GM23338 (cell line): Measurements from ENCODE around the gene FAM20C. TPM values are rescaled to one million over a fixed set of nuclear protein-coding genes. Genes with fewer than 3 reads are reported as not detected.

Experiments
- ATAC-seq: fragments of 200-7000 bp; cut with Tn5 transposase; 3 replicates; pipeline ENCODE4 v1.9.1; 2020
- DNase-seq: peaks from one replicate; pipeline ENCODE4 v3.0.0-alpha.2; 2015; ENCODE audit warnings: low spot score
- H2AFZ ChIP-seq: fragments of 200-600 bp; sonication (generic); 2 replicates; pipeline ENCODE4 v1.8.0; 2016; ENCODE audit warnings: antibody characterized with exemption, mild to moderate bottlenecking, moderate library complexity
- H3F3A ChIP-seq: fragments of 200-600 bp; sonication (generic); replicated peaks from 2 replicates; pipeline ENCODE4 v1.8.0; 2017; ENCODE audit warnings: antibody characterized with exemption, mixed run types, low read depth
- H3K27ac ChIP-seq: fragments of 200-600 bp; sonication (generic); 2 replicates; pipeline ENCODE4 v1.6.1; 2016; ENCODE audit warnings: low read depth
- H3K27me3 ChIP-seq: fragments of 200-600 bp; sonication (generic); 2 replicates; pipeline ENCODE4 v1.8.0; 2016; ENCODE audit warnings: mild to moderate bottlenecking, mixed run types, moderate library complexity; ENCODE audit not compliant: insufficient read depth
- H3K36me3 ChIP-seq: fragments of 200-600 bp; sonication (generic); 2 replicates; pipeline ENCODE4 v1.8.0; 2016; ENCODE audit warnings: mild to moderate bottlenecking; ENCODE audit not compliant: insufficient read depth
- H3K4me1 ChIP-seq: fragments of 200-600 bp; sonication (generic); 2 replicates; pipeline ENCODE4 v1.8.0; 2016; ENCODE audit warnings: mild to moderate bottlenecking, moderate library complexity; ENCODE audit not compliant: insufficient read depth
- H3K4me2 ChIP-seq: fragments of 200-600 bp; sonication (generic); 2 replicates; pipeline ENCODE4 v1.7.1; 2017; ENCODE audit warnings: mixed run types
- H3K4me3 ChIP-seq: fragments of 200-600 bp; sonication (generic); 2 replicates; pipeline ENCODE4 v1.6.1; 2016; ENCODE audit warnings: mixed run types
- H3K79me2 ChIP-seq: fragments of 200-600 bp; sonication (generic); replicated peaks from 2 replicates; pipeline ENCODE4 v1.8.0; 2017; ENCODE audit warnings: mild to moderate bottlenecking; ENCODE audit not compliant: insufficient read depth
- H3K9me2 ChIP-seq: fragments of 200-600 bp; sonication (generic); 2 replicates; pipeline ENCODE4 v1.8.0; 2017; ENCODE audit not compliant: insufficient read depth
- H4K20me1 ChIP-seq: fragments of 200-600 bp; sonication (generic); replicated peaks from 2 replicates; pipeline ENCODE4 v1.8.0; 2017; ENCODE audit warnings: mild to moderate bottlenecking; ENCODE audit not compliant: insufficient read depth
- H3K27ac Mint-ChIP-seq: 2 replicates; pipeline ENCODE4 v1.8.0; 2020; ENCODE audit warnings: inconsistent platforms, mild to moderate bottlenecking, moderate library complexity, mixed read lengths
- H3K27me3 Mint-ChIP-seq: 3 replicates; pipeline ENCODE4 v1.8.0; 2022; ENCODE audit warnings: low read depth, mild to moderate bottlenecking, moderate library complexity, mixed read lengths, inconsistent platforms; ENCODE audit not compliant: insufficient read depth, poor library complexity
- H3K36me3 Mint-ChIP-seq: 3 replicates; pipeline ENCODE4 v1.8.0; 2021; ENCODE audit warnings: low read depth, mild to moderate bottlenecking, inconsistent platforms, moderate library complexity, mixed read lengths
- H3K4me1 Mint-ChIP-seq: 3 replicates; pipeline ENCODE4 v1.8.0; 2020; ENCODE audit warnings: mild to moderate bottlenecking, inconsistent platforms, mixed read lengths
- H3K4me3 Mint-ChIP-seq: 3 replicates; pipeline ENCODE4 v1.8.0; 2021; ENCODE audit warnings: moderate library complexity, mild to moderate bottlenecking, inconsistent platforms, mixed read lengths
- H3K9me3 Mint-ChIP-seq: 3 replicates; pipeline ENCODE4 v1.8.0; 2020; ENCODE audit warnings: moderate library complexity, mild to moderate bottlenecking, inconsistent platforms, mixed read lengths
- CREB1 ChIP-seq: fragments of 250-450 bp; sonication (Bioruptor Pico); IDR thresholded peaks from 2 replicates; pipeline ENCODE4 v1.5.0; 2020; ENCODE audit warnings: low read depth, mild to moderate bottlenecking, moderate library complexity
- CTCF ChIP-seq, 2 experiments: fragments of 200-600 bp in 1 of 2; sonication (generic) in 1 of 2; conservative IDR thresholded peaks; 2 replicates each; pipeline versions ENCODE4 v1.5.1 to v1.6.1; 2016 to 2017; ENCODE audit warnings: antibody characterized with exemption in 2 of 2, low read depth in 2 of 2, mild to moderate bottlenecking in 2 of 2, moderate library complexity in 1 of 2
- ETS1 ChIP-seq: IDR thresholded peaks from 2 replicates; pipeline ENCODE4 v1.6.1; 2016; ENCODE audit warnings: antibody characterized with exemption
- EZH2phosphoT487 ChIP-seq: fragments of 200-600 bp; sonication (generic); IDR thresholded peaks from one replicate; pipeline ENCODE4 v1.8.1; 2018; ENCODE audit warnings: antibody characterized with exemption; ENCODE audit not compliant: unreplicated experiment
- JUNB ChIP-seq: IDR thresholded peaks from one replicate; pipeline ENCODE4 v1.6.1; 2016; ENCODE audit warnings: antibody characterized with exemption; ENCODE audit not compliant: unreplicated experiment
- NANOG ChIP-seq: IDR thresholded peaks from 2 replicates; pipeline ENCODE4 v1.6.1; 2016; ENCODE audit warnings: antibody characterized with exemption, borderline replicate concordance
- POLR2AphosphoS5 ChIP-seq: IDR thresholded peaks from 2 replicates; pipeline ENCODE4 v1.6.1; 2016; ENCODE audit warnings: antibody characterized with exemption, low read depth
- REST ChIP-seq: IDR thresholded peaks from one replicate; pipeline ENCODE4 v1.6.1; 2018; ENCODE audit warnings: antibody characterized with exemption; ENCODE audit not compliant: unreplicated experiment
- STAT1 ChIP-seq: IDR thresholded peaks from one replicate; pipeline ENCODE4 v1.6.1; 2016; ENCODE audit warnings: antibody characterized with exemption; ENCODE audit not compliant: unreplicated experiment
- ZNF114 ChIP-seq: fragments of 250-450 bp; sonication (Bioruptor Pico); IDR thresholded peaks from 2 replicates; pipeline ENCODE4 v1.5.0; 2020; ENCODE audit warnings: mild to moderate bottlenecking, moderate library complexity
- ZNF331 ChIP-seq: fragments of 250-450 bp; sonication (Bioruptor Pico); IDR thresholded peaks from 2 replicates; pipeline ENCODE4 v1.5.0; 2020; ENCODE audit warnings: low read depth, mild to moderate bottlenecking, moderate library complexity
- polyA plus RNA-seq: library from polyadenylated mRNA; unstranded; fragments of >200 nt; fragmentation: Nextera tagmentation; extraction: Ambion mirVana; gene quantifications from 2 replicates; pipeline ENCODE4 v1.2.1, GENCODE V29; 2016
- total RNA-seq: library from RNA; depleted of rRNA; stranded (reverse); fragments of >200 nt; shearing (Covaris generic); gene quantifications from 2 replicates; pipeline ENCODE4 v1.2.3, GENCODE V29; 2014
- TF ChIP-seq, protein P1 (sequence below): fragments of 250-450 bp; sonication (Bioruptor Pico); IDR thresholded peaks from 2 replicates; pipeline ENCODE4 v1.5.0; 2020; ENCODE audit warnings: mild to moderate bottlenecking, moderate library complexity

The FAM20C gene
- total and polyA plus RNA-seq, 2 experiments from 2014 or later = 7.6 to 24.8 TPM

GRCh38 chr7:292826-293225 lies 100.5 kb downstream of the FAM20C start (continued):
- TF ChIP-seq NANOG (no peak), JUNB (no peak)

GRCh38 chr7:293681-294439 lies 101.5 kb downstream of the FAM20C start:
- Histone ChIP-seq H3F3A (0 out of 2 replicates have a peak, but pooled peaks cover 2% of the 10 kb centered on the region), H2AFZ (no peak overlapping the region), H3K27me3 (peaks cover 49% of the 10 kb centered on the region), H4K20me1 (no peaks in the 10 kb centered on the region), H3K4me2 (no peak overlapping the region), H3K79me2 (no peaks in the 10 kb centered on the region), H3K36me3 (no peaks in the 10 kb centered on the region), H3K9me2 (no peaks in the 10 kb centered on the region), H3K4me1 (no peaks in the 10 kb centered on the region; the same call in 1 of the 2 replicates), H3K4me3 (no peak overlapping the region), H3K27ac (no peak overlapping the region)
- H3K9me3 Mint-ChIP-seq = peaks cover 24% of the 10 kb centered on the region
- DNase-seq = no peak
- H3K36me3 Mint-ChIP-seq = peaks cover 7% of the 10 kb centered on the region
- H3K4me1 Mint-ChIP-seq = no peaks in the 10 kb centered on the region
- H3K27me3 Mint-ChIP-seq = peaks cover 7% of the 10 kb centered on the region
- ATAC-seq = no peak
- no peak overlapping the region for H3K4me3 Mint-ChIP-seq
- no peak overlapping the region for H3K27ac Mint-ChIP-seq
- TF ChIP-seq POLR2AphosphoS5 (no peak), ZNF114 (no peak), ZNF331 (no peak), EZH2phosphoT487 (no peak), STAT1 (no peak), NANOG (no peak), JUNB (no peak), CTCF (conservative IDR thresholded peaks at IDR 0.05; ENCODE audit: low read depth in 2 of 2) (no peak), ETS1 (no peak), REST (no peak), CREB1 (no peak)
- TF ChIP-seq, protein P1, sequence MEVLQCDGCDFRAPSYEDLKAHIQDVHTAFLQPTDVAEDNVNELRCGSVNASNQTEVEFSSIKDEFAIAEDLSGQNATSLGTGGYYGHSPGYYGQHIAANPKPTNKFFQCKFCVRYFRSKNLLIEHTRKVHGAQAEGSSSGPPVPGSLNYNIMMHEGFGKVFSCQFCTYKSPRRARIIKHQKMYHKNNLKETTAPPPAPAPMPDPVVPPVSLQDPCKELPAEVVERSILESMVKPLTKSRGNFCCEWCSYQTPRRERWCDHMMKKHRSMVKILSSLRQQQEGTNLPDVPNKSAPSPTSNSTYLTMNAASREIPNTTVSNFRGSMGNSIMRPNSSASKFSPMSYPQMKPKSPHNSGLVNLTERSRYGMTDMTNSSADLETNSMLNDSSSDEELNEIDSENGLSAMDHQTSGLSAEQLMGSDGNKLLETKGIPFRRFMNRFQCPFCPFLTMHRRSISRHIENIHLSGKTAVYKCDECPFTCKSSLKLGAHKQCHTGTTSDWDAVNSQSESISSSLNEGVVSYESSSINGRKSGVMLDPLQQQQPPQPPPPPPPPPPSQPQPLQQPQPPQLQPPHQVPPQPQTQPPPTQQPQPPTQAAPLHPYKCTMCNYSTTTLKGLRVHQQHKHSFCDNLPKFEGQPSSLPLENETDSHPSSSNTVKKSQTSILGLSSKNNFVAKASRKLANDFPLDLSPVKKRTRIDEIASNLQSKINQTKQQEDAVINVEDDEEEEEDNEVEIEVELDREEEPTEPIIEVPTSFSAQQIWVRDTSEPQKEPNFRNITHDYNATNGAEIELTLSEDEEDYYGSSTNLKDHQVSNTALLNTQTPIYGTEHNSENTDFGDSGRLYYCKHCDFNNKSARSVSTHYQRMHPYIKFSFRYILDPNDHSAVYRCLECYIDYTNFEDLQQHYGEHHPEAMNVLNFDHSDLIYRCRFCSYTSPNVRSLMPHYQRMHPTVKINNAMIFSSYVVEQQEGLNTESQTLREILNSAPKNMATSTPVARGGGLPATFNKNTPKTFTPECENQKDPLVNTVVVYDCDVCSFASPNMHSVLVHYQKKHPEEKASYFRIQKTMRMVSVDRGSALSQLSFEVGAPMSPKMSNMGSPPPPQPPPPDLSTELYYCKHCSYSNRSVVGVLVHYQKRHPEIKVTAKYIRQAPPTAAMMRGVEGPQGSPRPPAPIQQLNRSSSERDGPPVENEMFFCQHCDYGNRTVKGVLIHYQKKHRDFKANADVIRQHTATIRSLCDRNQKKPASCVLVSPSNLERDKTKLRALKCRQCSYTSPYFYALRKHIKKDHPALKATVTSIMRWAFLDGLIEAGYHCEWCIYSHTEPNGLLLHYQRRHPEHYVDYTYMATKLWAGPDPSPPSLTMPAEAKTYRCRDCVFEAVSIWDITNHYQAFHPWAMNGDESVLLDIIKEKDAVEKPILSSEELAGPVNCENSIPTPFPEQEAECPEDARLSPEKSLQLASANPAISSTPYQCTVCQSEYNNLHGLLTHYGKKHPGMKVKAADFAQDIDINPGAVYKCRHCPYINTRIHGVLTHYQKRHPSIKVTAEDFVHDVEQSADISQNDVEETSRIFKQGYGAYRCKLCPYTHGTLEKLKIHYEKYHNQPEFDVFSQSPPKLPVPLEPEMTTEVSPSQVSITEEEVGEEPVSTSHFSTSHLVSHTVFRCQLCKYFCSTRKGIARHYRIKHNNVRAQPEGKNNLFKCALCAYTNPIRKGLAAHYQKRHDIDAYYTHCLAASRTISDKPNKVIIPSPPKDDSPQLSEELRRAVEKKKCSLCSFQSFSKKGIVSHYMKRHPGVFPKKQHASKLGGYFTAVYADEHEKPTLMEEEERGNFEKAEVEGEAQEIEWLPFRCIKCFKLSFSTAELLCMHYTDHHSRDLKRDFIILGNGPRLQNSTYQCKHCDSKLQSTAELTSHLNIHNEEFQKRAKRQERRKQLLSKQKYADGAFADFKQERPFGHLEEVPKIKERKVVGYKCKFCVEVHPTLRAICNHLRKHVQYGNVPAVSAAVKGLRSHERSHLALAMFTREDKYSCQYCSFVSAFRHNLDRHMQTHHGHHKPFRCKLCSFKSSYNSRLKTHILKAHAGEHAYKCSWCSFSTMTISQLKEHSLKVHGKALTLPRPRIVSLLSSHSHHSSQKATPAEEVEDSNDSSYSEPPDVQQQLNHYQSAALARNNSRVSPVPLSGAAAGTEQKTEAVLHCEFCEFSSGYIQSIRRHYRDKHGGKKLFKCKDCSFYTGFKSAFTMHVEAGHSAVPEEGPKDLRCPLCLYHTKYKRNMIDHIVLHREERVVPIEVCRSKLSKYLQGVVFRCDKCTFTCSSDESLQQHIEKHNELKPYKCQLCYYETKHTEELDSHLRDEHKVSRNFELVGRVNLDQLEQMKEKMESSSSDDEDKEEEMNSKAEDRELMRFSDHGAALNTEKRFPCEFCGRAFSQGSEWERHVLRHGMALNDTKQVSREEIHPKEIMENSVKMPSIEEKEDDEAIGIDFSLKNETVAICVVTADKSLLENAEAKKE (CRISPR knock-in tag) = no peak
